Immature natural killer cell (primary cell): ENCODE data around the gene SYK. TPM values are rescaled to one million over a fixed set of nuclear protein-coding genes. Genes with fewer than 3 reads are reported as not detected.
A peak's percentile ranks its signal among the peaks of the same experiment; 100 is the strongest.

Experiments used
- DNase-seq, 3 donors: peaks; one replicate each; pipeline ENCODE4 v3.0.0; 2022; ENCODE audit warnings: mixed read lengths in 1 of 3
- H3K27ac Mint-ChIP-seq, 6 donors: one replicate each; pipeline ENCODE4 v1.8.0; 2020; ENCODE audit warnings: mixed read lengths in 6 of 6, mild to moderate bottlenecking in 5 of 6, inconsistent platforms in 4 of 6, moderate library complexity in 3 of 6
- H3K27me3 Mint-ChIP-seq, 3 donors: one replicate each; pipeline ENCODE4 v1.8.0; 2020 to 2021; ENCODE audit warnings: low read depth in 3 of 3, mild to moderate bottlenecking in 3 of 3, mixed read lengths in 3 of 3, moderate library complexity in 3 of 3, inconsistent platforms in 1 of 3
- H3K36me3 Mint-ChIP-seq, 3 donors: one replicate each; pipeline ENCODE4 v1.8.0; 2020; ENCODE audit warnings: mixed read lengths in 3 of 3, inconsistent platforms in 2 of 3, mild to moderate bottlenecking in 2 of 3
- H3K4me1 Mint-ChIP-seq, 2 donors: one replicate each; pipeline ENCODE4 v1.8.0; 2020; ENCODE audit warnings: inconsistent platforms in 2 of 2, mild to moderate bottlenecking in 2 of 2, mixed read lengths in 2 of 2, moderate library complexity in 1 of 2
- H3K4me3 Mint-ChIP-seq, 5 donors: one replicate each; pipeline ENCODE4 v1.8.0; 2020; ENCODE audit warnings: mild to moderate bottlenecking in 5 of 5, mixed read lengths in 5 of 5, inconsistent platforms in 3 of 5, moderate library complexity in 3 of 5
- H3K9me3 Mint-ChIP-seq, 6 donors: one replicate each; pipeline ENCODE4 v1.8.0; 2020; ENCODE audit warnings: mild to moderate bottlenecking in 6 of 6, mixed read lengths in 6 of 6, inconsistent platforms in 4 of 6, moderate library complexity in 3 of 6
- polyA plus RNA-seq, 3 donors: library from polyadenylated mRNA; unstranded; fragments of 300-500 nt; fragmentation: Illumina TruSeq; gene quantifications; one replicate each; pipeline ENCODE4 v1.2.3, GENCODE V29; 2021

The SYK gene
- polyA plus RNA-seq, 3 donors from 2014 or later, result 50.1 to 125 (median 82.6) TPM

GRCh38 chr9:90851444-90851843 is 49.8 kb downstream of the SYK start:
- Mint-ChIP-seq H3K4me3 (no peak overlapping the region), H3K4me1 (peaks cover 2 to 16% of the 10 kb centered on the region in 2 donors), H3K9me3 (no peaks in the 10 kb centered on the region), H3K27me3 (peaks cover 2% of the 10 kb centered on the region in 3 donors), H3K27ac (no peak overlapping the region), H3K36me3 (peaks cover 14 to 64% (median 41%) of the 10 kb centered on the region in 3 donors)
- DNase-seq, result no peak

- peaks cover 0 to 2% (median 0%) of the 10 kb centered on the region in 3 donors for H3K27me3 Mint-ChIP-seq
- no peaks in the 10 kb centered on the region for H3K9me3 Mint-ChIP-seq
- no peak overlapping the region for H3K27ac Mint-ChIP-seq
- DNase-seq, result no peak
- no peak overlapping the region for H3K4me3 Mint-ChIP-seq
- peaks cover 10 to 59% (median 44%) of the 10 kb centered on the region in 3 donors for H3K36me3 Mint-ChIP-seq
- peaks cover 22 to 41% of the 10 kb centered on the region in 2 donors for H3K4me1 Mint-ChIP-seq
Observed at GRCh38 chr9:90853945-90854344, 52.3 kb downstream of the SYK start.

- H3K27ac Mint-ChIP-seq, result no peak overlapping the region
- no peak overlapping the region for H3K4me3 Mint-ChIP-seq
- H3K27me3 Mint-ChIP-seq, result peaks cover 0 to 2% (median 0%) of the 10 kb centered on the region in 3 donors
- H3K4me1 Mint-ChIP-seq, result peaks cover 30 to 49% of the 10 kb centered on the region in 2 donors
- DNase-seq, result no peak
- no peaks in the 10 kb centered on the region for H3K9me3 Mint-ChIP-seq
- H3K36me3 Mint-ChIP-seq, result peaks cover 6 to 53% (median 38%) of the 10 kb centered on the region in 3 donors
Observed at GRCh38 chr9:90854637-90855175, 53.1 kb downstream of the SYK start.

GRCh38 chr9:90855208-90855902 is 53.7 kb downstream of the SYK start:
- Mint-ChIP-seq H3K27ac (peak overlapping the region in 1 of 6 donors; percentile 44), H3K9me3 (peaks cover 0 to 2% (median 0%) of the 10 kb centered on the region in 6 donors), H3K4me3 (no peak overlapping the region), H3K27me3 (peaks cover 0 to 2% (median 2%) of the 10 kb centered on the region in 3 donors), H3K36me3 (peaks cover 6 to 50% (median 38%) of the 10 kb centered on the region in 3 donors), H3K4me1 (peaks cover 37 to 55% of the 10 kb centered on the region in 2 donors)
- DNase-seq, result no peak

GRCh38 chr9:90857091-90857490 is 55.5 kb downstream of the SYK start:
- no peak for DNase-seq
- H3K27ac Mint-ChIP-seq, result peak overlapping the region in 2 of 6 donors; percentile 3 to 27

GRCh38 chr9:90857855-90858254 is 56.2 kb downstream of the SYK start:
- Mint-ChIP-seq H3K27ac (peak overlapping the region in 3 of 6 donors; percentile 12 to 74 (median 27)), H3K27me3 (peaks cover 0 to 3% (median 2%) of the 10 kb centered on the region in 3 donors), H3K36me3 (peaks cover 3 to 46% (median 29%) of the 10 kb centered on the region in 3 donors), H3K4me3 (peak overlapping the region in 4 of 5 donors; percentile 44 to 83 (median 78)), H3K9me3 (peaks cover 0 to 2% (median 0%) of the 10 kb centered on the region in 6 donors), H3K4me1 (peaks cover 48 to 62% of the 10 kb centered on the region in 2 donors)
- no peak for DNase-seq

More at GRCh38 chr9:90857091-90857490, 55.5 kb downstream of the SYK start:
- Mint-ChIP-seq H3K27me3 (peaks cover 0 to 3% (median 2%) of the 10 kb centered on the region in 3 donors), H3K9me3 (peaks cover 0 to 2% (median 0%) of the 10 kb centered on the region in 6 donors), H3K4me3 (peak overlapping the region in 3 of 5 donors; percentile 28 to 38 (median 36)), H3K4me1 (peaks cover 47 to 62% of the 10 kb centered on the region in 2 donors), H3K36me3 (peaks cover 6 to 48% (median 36%) of the 10 kb centered on the region in 3 donors)

DNA sequence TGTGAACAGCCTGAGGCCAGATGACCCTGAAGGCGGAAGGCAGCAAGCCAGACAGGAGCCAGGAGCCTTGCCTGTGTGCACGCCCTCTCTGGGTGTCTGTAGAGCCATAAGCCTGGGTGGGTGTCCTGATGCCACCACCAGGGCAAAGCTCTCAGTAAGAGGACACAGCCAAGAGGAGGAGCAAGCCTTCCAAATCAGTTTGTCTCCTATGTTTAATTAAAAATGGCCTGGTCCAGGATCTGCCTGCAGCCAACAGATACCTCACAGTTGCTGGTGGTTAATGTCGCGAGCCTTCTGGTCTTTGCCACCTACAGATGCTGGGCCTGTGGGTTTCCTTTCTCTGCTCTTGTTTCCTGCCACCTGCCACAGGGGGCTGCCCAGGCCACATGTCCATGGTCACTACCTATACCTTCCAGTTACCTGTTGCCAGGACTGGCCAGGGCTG is 56.9 kb downstream of the SYK start:
- H3K27ac Mint-ChIP-seq, result peak overlapping the region in 4 of 6 donors; percentile 6 to 68 (median 37)
- peaks cover 0 to 3% (median under 1%) of the 10 kb centered on the region in 3 donors for H3K27me3 Mint-ChIP-seq
- peaks cover 0 to 45% (median 29%) of the 10 kb centered on the region in 3 donors for H3K36me3 Mint-ChIP-seq

GRCh38 chr9:90860382-90860781 is 58.8 kb downstream of the SYK start:
- peaks cover 57 to 72% of the 10 kb centered on the region in 2 donors for H3K4me1 Mint-ChIP-seq

More for the DNA sequence above, 56.9 kb downstream of the SYK start:
- Mint-ChIP-seq H3K9me3 (peaks cover 0 to 2% (median 0%) of the 10 kb centered on the region in 6 donors), H3K4me1 (peaks cover 48 to 67% of the 10 kb centered on the region in 2 donors), H3K4me3 (peak overlapping the region; percentile 44 to 83 (median 77))
- peak; percentile 39 to 59 (median 54) for DNase-seq

DNA sequence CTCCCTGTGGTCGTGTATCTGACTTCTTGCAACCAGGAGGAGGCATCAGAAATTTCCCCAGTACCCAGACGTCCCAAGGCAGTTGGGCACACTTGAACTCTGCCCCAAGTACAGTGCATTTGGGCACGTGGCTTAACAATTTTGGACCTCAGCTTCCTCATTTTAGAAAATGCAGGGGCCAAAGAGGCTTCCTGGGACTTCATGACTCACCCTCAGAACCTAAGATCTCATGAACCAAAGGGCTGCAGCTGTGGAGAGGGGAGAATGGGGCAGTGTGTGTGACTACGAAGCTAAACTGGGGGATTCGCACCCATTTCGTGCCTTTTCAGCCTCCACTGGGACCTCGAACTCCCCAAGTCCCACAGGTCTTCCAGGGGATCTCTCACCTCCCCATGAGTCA is 59.2 kb downstream of the SYK start:
- Mint-ChIP-seq H3K36me3 (peaks cover 6 to 47% (median 33%) of the 10 kb centered on the region in 3 donors), H3K4me1 (peaks cover 55 to 67% of the 10 kb centered on the region in 2 donors), H3K27ac (peak overlapping the region in 1 of 6 donors; percentile 40), H3K4me3 (peak overlapping the region in 3 of 5 donors; percentile 31 to 70 (median 32)), H3K9me3 (peaks cover 0 to 2% (median 0%) of the 10 kb centered on the region in 6 donors), H3K27me3 (peaks cover 0 to 5% (median 0%) of the 10 kb centered on the region in 3 donors)
- DNase-seq, result no peak

More at GRCh38 chr9:90860382-90860781, 58.8 kb downstream of the SYK start:
- Mint-ChIP-seq H3K27ac (peak overlapping the region in 3 of 6 donors; percentile 40 to 64 (median 47)), H3K27me3 (peaks cover 0 to 5% (median 0%) of the 10 kb centered on the region in 3 donors), H3K9me3 (peaks cover 0 to 2% (median 0%) of the 10 kb centered on the region in 6 donors), H3K4me3 (peak overlapping the region; percentile 31 to 77 (median 54)), H3K36me3 (peaks cover 6 to 48% (median 33%) of the 10 kb centered on the region in 3 donors)
- DNase-seq, result peak; percentile 42 to 47 (median 43)

DNA sequence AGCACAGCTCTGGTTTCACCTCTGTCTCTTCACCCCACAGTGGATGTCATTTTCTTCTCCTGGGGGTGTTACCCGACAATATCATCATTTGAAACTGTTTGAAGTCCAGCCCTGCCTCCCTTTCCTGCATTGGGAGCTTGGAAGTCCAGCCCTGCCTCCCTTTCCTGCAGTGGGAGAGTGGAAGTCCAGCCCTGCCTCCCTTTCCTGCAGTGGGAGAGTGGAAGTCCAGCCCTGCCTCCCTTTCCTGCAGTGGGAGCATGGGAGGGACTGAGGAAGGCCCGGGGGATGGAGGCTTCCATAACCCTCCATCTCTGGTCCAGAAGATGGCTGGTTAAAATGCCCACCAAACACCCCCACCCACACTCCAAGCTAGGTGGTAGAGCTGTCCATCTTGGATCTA is 59.8 kb downstream of the SYK start:
- Mint-ChIP-seq H3K36me3 (peaks cover 6 to 50% (median 30%) of the 10 kb centered on the region in 3 donors), H3K27me3 (peaks cover 0 to 5% (median 0%) of the 10 kb centered on the region in 3 donors), H3K9me3 (peaks cover 0 to 2% (median 0%) of the 10 kb centered on the region in 6 donors), H3K27ac (no peak overlapping the region), H3K4me3 (no peak overlapping the region), H3K4me1 (peaks cover 55 to 67% of the 10 kb centered on the region in 2 donors)
- no peak for DNase-seq

DNA sequence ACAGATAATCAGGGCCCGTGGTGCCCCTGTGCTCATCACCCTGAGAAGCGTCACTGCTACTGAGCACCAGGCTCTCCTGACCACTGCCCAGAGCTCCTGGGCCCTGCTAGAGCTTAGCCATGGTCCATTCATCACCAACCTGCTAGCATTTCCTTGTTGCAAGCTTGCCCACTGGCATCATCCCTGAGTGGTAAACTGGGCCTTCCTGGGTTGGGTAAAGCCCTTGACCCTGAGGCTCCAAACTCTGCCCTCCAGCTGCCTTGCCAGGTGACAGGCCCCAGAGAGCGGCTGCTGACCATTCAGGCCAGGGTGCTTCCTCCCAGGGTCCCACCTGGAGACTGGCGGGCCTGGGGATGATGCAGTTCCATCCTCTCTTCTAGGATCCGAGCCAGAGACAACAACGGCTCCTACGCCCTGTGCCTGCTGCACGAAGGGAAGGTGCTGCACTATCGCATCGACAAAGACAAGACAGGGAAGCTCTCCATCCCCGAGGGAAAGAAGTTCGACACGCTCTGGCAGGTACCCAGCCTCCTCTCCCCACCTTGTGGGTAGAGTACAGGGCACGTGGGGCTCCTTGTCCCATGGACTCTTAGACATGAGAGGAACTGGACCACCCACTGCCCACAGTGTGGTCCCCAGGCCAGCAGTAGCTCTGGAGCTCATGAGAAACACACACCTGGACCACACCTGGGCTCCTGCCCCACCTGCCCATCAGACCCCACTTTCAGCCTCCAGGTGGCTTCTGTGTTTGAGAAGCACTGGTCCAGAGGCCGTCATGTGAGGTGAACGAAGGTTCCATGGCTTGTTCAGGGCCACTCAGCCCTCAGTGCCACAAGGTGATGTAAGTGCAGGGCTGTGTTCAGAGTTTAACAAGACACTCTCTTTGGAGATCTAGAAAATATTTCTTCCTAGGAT is 60.5 kb downstream of the SYK start:
- DNase-seq, result no peak
- Mint-ChIP-seq H3K27ac (no peak overlapping the region), H3K27me3 (peaks cover 0 to 5% (median 0%) of the 10 kb centered on the region in 3 donors), H3K9me3 (peaks cover 0 to 2% (median 0%) of the 10 kb centered on the region in 6 donors), H3K36me3 (peaks cover 6 to 50% (median 27%) of the 10 kb centered on the region in 3 donors), H3K4me3 (no peak overlapping the region), H3K4me1 (peaks cover 53 to 66% of the 10 kb centered on the region in 2 donors)

DNA sequence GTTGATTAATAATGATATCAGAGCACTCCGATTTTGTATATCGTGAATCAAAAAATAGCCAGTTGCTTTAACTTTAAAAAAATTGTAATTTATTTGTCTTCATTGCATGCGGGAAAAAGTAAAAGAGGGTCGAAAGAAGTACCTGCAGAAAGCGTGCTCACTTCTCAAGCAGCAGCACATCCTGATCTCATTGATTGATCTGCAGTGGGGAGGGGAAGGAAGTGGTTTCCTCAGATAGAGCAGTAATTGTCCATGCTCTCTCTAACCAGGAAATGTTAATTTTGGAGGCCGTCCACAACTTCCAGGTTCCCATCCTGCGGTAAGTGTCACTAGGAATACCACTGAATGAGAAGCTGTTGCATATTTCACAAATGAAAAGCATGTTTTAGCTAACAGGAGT is 63.2 kb downstream of the SYK start:
- Mint-ChIP-seq H3K9me3 (peaks cover 0 to 2% (median 0%) of the 10 kb centered on the region in 6 donors), H3K4me3 (no peak overlapping the region), H3K36me3 (peaks cover 6 to 49% (median 19%) of the 10 kb centered on the region in 3 donors), H3K27ac (peak overlapping the region in 4 of 6 donors; percentile 10 to 40 (median 26)), H3K27me3 (peaks cover 0 to 5% (median 3%) of the 10 kb centered on the region in 3 donors), H3K4me1 (peaks cover 26 to 39% of the 10 kb centered on the region in 2 donors)
- no peak for DNase-seq

DNA sequence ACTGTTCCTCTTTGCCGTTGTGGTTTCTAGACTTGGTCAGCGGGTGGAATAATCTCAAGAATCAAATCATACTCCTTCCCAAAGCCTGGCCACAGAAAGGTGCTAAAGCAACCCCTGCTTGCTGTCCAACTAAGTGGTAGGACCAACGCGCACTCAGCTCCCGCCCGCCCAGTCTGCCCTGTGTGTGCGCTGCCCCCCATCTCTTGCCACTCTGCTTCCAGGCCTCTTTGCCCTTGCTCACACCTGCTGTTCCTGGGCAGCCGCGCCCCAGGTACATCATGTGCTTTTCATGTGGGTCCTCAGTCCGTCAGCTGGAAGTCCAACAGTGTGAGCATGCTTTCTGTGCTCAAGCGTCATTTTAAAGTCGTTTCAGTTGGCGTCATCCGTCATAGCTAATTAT is 65.5 kb downstream of the SYK start:
- Mint-ChIP-seq H3K4me1 (peaks cover 10 to 26% of the 10 kb centered on the region in 2 donors), H3K36me3 (peaks cover 6 to 47% (median 16%) of the 10 kb centered on the region in 3 donors), H3K4me3 (no peak overlapping the region), H3K27me3 (peaks cover 0 to 3% (median 1%) of the 10 kb centered on the region in 3 donors), H3K9me3 (no peaks in the 10 kb centered on the region), H3K27ac (peak overlapping the region in 1 of 6 donors; percentile 16)
- DNase-seq, result no peak
